Germinal center (tissue), 1 donor: ENCODE measurements around the gene JMJD1C.
"Not testable (repeated sequence)": the region's sequence is repeated elsewhere in the genome, so short reads cannot be mapped to it uniquely, and the experiment has no call there.

ENCODE experiments used
- DNase-seq: peaks from one replicate; pipeline ENCODE4 v3.0.0; 2012; ENCODE audit warnings: mixed read lengths, low spot score

JMJD1C gene

DNA sequence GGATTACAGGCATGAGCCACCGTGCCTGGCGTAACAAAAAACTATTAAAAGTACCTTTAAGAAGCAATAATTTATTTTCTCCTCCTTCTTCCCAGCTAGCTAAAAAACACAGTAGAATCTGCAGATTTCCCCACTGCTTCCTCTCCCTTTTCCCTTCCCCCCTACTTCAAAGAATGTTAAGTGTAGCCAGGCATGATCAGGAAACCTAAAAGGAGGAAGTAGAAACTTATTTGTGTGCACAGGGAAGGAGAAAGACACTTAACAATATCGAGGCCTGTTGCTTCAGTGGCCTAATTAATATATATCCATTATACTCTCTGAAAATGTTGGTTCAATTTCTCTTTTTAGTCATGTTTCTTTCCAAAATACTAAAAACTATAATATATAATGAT, 204.9 kb downstream of the JMJD1C start:
- DNase-seq = peak; percentile 17

DNA sequence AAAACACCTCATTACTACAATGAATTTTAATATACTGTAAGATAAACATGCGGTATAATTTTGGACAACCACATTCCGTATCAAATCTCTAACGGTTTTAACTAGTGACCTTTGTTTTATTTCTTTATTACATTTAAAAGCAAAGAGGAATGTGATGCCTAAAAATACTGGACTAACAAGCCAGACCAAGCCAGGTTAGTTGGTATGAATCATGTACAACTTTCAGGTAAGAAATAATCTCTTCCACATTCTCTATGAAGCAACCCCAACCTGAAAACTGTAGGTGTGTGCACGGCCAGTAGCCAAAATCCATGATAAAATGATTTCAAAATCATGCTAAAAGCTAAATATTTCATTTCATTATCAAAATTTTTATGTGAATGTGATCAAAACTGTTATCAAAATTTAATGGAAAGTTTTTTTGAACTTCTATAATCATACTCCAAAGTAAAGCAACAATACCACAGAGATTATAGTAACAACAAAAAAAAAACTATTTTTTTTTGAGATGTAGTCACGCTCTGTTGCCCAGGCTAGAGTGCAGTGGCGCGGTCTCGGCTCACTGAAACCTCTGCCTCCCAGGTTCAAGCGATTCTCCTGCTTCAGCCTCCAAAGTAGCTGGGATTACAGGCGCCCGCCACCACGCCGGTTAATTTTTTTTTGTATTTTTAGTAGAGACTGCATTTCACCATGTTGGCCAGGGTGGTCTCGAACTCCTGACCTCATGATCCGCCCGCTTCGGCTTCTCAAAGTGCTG, 205.5 kb downstream of the JMJD1C start:
- no peak for DNase-seq

DNA sequence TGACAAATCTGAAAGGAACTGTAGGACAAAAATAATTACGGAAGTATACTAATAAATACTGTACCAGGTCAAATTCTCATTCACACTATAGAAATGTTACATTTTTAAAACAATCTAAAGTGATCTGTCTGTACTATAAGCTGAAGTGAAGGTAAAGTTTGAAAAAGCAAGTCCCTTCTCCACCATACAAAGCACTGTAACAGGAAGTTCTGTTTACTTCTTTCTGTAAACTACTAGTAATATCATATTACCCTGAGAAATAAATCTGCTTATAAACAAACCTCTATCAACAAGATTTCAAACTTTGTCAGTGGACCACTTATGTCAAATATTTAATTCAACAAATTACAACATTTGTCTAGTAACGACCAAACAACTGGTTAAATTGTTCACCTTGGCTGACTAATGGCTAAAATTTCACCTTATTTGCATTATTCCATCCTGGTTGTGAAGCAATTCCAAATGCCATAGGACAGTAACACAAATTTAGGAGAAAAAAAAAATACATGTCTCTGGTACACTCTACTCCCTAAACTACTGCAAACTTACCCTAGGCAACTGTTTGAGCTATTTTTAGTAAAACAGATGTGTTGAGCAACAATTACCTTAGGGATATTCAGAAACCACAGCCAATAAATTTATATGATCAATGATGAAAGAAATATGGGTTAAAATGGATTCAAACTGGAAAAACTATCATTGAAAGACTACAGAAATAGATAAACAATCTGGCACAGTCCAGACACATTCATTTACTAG, 206.7 kb downstream of the JMJD1C start:
- DNase-seq = no peak

DNA sequence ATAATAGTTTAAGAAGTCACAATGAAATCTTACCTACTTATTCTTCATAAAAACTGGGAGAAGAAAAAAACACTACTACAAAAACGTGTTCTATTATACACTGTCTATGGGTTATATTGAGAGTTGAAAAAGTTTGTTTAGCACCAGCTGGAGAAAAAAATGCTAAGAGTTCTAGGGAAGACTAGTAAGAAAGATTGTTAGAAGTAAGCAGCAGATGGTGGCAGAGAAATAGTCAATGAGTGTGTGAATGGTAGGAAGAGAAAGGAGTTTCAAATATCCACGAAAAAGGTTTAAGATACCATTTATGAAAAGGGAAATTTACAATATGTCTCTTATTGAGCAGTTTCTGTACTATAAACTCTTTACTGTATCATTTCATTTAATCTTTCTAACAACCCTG, 208.0 kb downstream of the JMJD1C start:
- no peak for DNase-seq

DNA sequence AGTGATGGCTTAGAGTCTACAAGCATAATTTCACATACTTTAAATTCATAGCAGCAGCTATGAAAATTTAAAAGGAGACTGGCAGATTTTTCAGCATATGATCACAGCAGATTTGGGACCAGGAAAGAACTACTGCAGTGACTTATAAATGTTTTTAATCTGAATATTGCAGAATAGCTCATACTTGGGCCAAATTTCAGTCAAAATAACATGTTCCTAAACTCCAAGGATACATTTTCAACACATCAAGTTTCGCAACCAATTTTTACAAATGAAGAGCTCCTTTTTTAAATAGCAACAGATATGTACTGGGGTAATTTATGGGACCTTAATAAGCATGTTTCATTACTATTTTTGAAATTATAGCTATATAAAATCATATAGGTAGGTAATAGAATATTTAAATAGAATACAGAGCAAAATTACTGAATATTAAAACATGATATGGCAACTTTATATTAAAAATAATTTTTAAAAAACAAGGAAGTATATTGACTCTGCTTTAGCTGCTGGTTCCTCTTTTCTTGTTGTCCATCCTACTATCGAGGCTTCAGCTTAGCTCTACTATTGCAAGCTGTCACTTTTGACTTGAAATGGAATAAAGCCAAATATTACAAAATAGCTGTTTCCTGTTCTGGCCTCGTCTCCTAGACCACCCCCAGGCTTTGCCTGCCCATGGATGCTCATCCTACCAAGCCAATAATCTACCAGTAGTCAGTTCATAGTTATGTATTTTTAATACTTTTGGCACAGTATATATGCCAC, 209.6 kb downstream of the JMJD1C start:
- no peak for DNase-seq

DNA sequence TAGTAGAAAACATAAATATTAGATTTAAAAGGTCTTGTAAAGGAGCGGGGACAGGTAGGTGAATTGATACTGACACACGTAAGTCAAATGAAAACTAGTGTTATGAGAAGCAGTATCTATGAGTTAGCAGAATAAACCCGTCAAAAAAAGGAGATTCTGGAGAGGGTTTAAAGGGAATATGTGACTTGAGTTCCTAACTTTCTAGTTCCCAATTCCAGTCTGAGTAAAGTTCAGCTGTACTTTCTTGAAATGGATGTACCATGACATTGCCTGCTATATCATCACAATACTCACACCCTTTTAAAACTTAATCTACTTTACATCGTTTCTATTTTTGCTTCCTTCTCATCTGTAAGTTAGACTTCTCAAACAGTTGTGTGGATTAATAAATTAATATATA, 210.5 kb downstream of the JMJD1C start:
- no peak for DNase-seq

DNA sequence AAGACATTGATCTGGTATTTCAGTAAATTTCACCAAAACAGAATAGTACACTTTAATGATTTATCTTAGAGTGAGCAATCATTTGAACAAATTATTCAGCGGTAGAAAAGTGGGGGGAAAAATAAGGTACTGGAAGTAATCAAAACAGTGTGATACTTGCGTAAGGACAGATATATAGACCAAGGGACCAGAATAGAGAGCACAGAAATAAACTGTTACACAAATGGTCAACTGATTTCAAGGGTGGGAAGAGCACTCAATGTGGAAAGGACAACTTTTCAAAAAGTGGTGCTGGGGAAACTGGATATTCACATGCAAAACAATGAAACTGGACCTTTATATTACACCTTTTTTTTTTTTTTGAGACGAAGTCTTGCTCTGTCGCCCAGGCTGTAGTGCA, 212.7 kb downstream of the JMJD1C start:
- no peak for DNase-seq

DNA sequence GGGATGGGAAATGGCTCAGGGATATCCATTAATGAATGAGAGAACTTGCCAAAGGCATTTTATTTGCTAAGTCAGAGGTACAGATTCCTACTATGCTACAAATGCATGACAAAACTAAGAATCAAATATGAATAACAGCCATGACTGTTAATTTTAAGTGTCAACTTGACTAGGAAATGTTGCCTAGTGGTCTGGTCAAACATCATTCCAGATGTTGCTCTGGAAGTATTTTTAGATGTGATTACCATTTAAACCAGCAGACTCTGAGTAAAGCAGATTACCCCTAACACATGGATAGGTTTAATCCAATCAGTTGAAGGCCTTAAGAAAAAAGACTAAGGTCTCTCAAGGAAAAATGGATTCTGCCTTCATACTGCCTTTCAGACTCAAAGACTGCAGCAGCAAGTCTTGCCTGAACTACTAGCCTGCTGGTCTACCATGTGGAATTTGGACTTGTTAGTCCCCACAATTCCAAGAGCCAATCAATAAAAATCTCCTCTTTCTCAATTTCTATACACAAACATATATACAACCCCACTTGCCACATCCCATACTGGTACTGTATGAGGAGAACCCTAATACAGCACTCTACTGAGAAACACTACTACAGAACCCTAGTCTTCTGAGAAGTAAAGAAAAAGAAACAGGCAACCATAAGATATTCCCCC, 213.5 kb downstream of the JMJD1C start:
- DNase-seq = no peak

DNA sequence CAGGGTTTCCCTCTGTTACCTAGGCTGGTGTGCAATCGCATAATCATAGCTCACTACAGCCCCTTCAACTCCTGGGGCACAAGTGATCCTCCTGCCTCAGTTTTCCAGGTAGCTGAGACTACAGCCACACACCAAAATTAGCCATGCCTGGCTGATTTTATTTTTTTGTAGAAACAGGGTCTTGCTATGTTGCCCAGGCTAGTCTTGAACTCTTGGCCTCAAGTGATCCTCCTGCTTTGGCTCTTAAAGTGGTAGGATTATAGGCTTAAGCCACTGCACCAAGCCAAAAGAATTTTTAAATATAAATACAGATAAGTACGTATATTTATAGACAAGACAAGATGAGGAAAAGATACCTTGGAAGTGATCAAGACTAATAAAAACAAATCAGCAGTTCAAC, 215.7 kb downstream of the JMJD1C start:
- DNase-seq = no peak

DNA sequence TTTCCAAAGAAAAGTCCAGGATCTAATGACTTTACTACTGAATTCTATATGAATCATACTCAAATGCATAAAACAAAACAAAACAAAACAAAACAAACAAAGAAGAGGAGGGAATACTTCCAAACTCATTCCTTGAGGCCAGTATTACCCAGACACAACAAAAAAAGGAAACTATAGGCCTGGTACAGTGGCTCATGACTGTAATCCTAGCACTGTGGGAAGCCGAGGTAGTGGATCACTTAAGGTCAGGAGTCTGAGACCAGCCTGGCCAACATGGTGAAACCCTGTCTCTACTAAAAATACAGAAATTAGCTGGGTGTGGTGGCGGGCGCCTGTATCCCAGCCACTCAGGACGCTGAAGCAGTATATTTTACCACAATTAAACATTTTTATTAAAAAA, 218.0 kb downstream of the JMJD1C start:
- DNase-seq = no peak

DNA sequence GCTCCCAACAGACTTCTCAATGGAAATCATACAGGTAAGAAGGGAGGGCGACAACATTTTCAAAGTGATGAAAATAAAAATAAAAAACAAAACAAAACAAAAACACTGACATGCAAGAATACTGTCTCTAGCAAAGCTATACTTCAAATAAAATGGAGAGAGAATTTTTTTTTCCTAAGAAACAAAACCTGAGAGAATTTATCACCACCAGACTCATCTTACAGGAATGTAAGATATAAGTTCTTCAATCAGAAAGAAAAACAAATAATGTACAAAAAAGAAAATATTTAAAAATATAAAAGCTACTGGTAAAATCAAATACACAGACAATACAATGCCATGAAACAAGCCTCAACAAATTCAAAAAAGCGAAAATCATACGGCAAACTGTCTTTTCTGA, 219.4 kb downstream of the JMJD1C start:
- DNase-seq = no peak

DNA sequence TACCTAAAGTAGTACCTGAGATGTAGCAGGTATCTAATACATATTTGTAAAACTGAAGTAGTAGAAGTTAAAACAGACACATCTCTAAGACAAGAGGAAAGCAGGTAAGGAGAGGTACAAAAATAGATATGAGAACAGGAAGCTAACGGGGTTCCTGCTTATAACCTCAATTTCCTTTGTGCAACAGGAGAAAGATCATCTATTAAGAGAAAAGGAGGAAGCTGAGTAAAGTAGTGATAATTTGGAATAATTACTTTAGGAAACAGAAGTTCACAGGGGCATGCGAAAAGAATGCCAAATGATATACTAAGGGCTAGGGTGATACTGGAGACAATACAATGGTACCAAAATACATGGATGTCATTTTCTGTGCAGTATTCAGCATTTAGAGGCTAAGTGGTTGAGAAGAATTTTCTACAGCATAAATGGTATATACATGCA, 223.9 kb downstream of the JMJD1C start:
- DNase-seq = no peak

DNA sequence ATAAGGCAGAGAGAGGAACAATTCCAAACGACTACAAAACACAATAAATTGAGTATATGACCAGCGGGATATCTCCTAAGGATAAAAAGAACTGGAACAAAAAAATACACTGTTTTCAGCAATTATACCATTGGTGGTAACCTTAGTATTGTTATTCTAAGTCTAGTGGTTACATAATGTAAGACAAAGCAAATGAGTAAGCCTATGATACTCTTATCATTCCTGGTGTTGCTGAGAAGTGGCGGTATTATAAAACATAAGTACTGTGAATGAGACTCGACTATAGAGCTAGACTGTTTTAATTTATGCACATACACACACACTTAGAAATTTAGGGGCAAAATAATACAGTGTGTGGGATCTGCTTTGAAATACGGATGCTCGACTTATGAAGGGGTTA, 225.0 kb downstream of the JMJD1C start:
- no peak for DNase-seq

DNA sequence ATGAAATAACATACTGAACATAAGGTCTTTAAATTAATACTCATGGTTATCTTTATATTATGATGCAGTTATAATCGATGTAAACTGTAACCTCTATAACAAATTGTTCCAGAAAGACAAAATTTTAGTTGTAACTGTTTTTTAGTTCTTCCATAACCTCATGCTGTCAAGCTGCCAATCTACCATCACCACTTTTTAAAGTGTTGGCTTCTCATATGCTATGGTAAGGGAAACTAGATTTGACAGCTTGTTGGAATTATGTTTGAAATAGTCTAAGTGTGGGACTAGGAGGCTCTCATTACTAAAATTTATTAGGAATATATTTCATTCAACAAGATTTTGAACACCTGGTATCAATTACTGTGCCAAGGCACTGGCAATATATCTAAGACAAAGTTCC, 227.3 kb downstream of the JMJD1C start:
- no peak for DNase-seq

DNA sequence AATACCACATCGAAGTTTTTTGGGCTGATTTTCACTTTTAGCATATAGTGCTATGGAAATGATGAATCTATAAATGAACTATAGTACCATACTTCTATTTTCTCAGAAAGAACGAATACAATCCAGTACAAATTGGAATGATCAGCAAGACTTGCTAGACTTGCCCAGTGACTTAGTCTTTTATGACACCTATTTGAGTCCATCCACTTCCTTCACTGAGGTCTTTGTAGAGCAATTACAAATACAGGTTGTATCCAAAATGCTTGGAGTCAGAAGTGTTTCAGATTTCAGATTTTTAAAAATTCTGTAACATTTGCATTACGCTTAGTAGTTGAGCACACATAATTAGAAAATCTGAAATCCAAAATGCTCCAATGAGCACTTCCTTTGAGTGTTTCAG, 228.4 kb downstream of the JMJD1C start:
- no peak for DNase-seq

DNA sequence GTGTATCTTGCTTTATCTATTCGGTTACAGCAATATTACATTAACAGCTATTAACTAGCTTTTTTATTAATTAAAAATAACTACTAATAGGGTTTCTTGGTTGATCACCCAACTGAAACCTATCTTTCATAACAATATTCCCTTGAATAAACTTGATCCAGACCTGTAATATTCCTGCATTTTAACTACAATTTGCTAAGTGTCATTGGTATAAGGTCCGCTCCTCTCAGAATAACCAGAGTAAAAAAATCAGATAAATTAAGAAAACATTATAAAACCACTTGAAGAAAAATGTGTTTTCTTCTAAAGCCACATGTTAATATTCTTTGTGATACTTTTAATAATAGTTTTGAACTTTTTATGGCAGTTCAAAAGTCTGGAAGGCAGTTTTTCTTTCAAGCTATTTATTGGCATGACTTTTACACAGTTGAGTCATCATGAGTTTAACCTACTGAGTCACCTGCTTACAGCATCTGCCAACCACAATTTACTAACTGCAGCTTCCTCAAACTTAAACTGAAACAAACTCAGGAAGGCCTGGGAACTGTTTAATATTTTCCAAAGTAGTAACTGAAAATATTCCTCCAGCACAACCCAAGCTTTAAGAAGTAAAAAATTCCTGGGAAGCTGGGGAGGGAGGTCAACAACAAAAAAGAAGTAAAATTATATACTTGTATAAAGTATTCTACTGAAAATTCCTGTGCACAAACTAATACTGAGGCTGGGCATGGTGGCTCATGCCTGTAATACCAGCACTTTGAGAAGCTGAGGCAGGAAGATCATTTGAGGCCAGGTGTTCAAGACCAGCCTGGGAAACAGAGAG, 229.5 kb downstream of the JMJD1C start:
- DNase-seq = no peak

DNA sequence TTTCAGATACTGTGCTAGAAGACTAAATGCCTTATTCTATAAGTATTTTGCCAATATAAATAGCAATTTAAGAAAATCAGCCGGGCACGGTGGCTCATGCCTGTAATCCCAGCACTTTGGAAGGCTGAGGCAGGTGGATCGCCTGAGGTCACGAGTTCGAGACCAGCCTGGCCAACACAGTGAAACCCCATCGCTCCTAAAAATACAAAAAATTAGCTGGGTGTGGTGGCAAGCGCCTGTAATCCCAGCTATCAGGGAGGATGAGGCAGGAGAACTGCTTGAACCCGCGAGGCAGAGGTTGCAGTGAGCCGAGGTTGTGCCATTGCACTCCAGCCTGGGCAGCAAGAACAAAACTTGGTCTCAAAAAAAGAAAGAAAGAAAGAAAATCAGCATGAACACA, 230.6 kb downstream of the JMJD1C start:
- DNase-seq = not testable (repeated sequence)

DNA sequence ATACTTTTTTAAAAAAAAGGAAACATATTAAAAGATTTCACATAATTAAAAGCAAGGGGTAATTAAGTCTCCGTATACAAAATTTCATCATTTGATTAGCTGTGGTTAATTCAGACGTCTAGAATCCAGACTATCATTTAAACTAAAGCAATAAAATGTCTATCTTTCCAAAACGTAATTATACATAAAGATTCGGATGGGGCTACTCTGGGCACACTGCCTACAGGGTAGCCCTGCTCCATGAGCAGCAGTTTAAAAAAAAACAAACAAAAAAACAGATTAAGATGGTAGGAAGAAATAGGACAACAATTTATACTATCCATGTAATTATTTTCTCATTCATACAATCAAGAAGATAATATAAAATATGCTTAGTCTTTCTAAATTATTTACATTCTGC, 236.6 kb downstream of the JMJD1C start:
- DNase-seq = no peak

DNA sequence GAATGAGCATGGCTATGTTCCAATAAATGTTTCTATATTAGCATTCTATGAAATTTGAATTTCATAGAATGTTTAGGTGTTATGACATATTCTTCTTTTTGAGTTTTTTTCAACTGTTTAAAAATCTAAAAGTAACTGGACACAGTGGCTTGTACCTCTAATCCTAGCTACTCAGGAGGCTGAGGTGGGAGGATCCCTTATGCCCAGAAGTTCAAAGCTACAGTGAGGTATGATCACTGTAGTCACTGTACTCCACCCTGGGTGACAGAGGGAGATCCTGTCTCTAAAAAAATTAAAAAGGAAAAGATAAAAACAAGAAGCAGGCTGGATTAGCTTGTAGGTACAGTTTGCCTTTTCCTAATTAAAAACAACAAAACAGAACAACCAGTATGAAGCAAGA, 237.5 kb downstream of the JMJD1C start:
- DNase-seq = no peak

DNA sequence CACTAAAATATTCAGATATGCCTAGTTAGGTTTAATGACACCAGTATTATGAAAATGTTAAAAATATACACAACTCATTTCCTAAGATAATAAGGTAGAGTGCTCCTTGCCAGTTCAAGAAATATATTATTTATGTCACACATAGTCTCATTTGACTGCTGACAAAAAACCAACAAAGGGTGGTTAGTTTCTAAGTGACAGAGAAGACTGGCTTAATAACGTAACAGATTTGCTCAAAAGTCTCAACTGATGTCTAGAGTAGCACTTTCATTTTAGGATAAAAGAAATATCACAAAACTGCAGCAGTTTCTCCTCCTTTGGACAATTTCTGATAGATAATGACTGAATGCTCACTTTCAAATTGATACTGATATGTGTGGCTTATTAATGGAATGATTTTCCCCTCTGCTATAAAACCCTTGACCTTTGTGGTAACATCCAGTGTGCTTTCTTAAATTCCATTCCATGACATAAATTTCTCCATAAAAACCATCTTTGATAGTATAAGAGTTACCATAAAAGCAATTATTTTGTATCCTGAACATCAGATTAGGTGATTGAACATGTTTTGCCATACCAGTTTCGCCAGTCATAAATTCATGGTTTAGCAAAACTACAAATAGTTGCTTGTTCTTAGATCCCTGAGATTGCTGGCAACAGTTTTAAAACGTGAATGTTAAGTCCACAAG, 238.4 kb downstream of the JMJD1C start:
- no peak for DNase-seq

DNA sequence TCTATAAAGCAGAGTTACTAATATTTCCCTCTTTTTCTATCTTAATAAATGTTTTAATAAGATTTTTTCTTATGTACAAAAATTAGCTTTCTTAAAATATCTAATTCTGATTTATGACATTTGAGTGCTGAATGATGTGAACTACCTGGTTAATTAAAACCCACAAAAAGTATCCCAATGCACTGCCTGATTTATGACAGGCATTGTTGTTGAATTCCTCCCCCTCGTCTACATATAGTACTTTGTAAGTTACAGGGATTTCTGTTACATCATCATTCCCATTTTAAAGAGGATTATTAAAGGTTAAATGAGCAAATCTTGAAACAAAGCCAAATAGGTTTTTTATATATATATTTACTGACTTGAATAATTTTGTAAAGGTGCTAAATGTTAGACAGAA, 241.5 kb downstream of the JMJD1C start:
- no peak for DNase-seq
